Caco-2 (cell line): ENCODE results near the gene GRK5. TPM values are rescaled to one million over a fixed set of nuclear protein-coding genes. Genes with fewer than 3 reads are reported as not detected.
A peak's percentile ranks its signal among the peaks of the same experiment; 100 is the strongest.

Source experiments
- BruUV-seq: library from RNA; stranded (reverse); fragments of 400-500 nt; replicated peaks from 2 replicates; lab custom pipeline; 2021; lab: Mats Ljungman, UMichigan
- CTCF ChIA-PET: fragments of 300-600 bp; sonication (Branson Sonifier 250); formaldehyde crosslinking; loops from one replicate; lab custom pipeline; 2022; ENCODE audit warnings: antibody characterized with exemption; lab: Charles Lee
- POLR2A ChIA-PET: fragments of 300-600 bp; sonication (Branson Sonifier 250); formaldehyde crosslinking; loops from one replicate; lab custom pipeline; 2022; ENCODE audit warnings: antibody characterized with exemption; lab: Charles Lee
- DNase-seq, 2 experiments: peaks; one replicate each; pipeline versions ENCODE4 v3.0.0 to v3.0.0-alpha.2; 2020 to 2022
- H3K27me3 ChIP-seq: replicated peaks from 2 replicates; pipeline ENCODE4 v1.6.0; 2011; ENCODE audit warnings: low read length; ENCODE audit not compliant: control insufficient read depth, insufficient read depth
- H3K36me3 ChIP-seq: 2 replicates; pipeline ENCODE4 v1.5.1; 2011; ENCODE audit warnings: low read length; ENCODE audit not compliant: control insufficient read depth, insufficient read depth
- H3K4me1 ChIP-seq: fragments of 250-450 bp; sonication (Bioruptor Pico); 2 replicates; pipeline ENCODE4 v1.5.1; 2020; ENCODE audit warnings: mild to moderate bottlenecking
- H3K4me3 ChIP-seq: 2 replicates; pipeline ENCODE4 v1.5.1; 2011; ENCODE audit warnings: low read depth, mild to moderate bottlenecking, control low read depth, low read length
- H3K9me3 ChIP-seq: fragments of 250-450 bp; sonication (Bioruptor Pico); 2 replicates; pipeline ENCODE4 v1.5.1; 2020; ENCODE audit warnings: mild to moderate bottlenecking, moderate library complexity
- H3K27ac Mint-ChIP-seq: one replicate; pipeline ENCODE4 v1.8.0; 2022; ENCODE audit warnings: mixed read lengths; ENCODE audit not compliant: unreplicated experiment
- H3K27me3 Mint-ChIP-seq: one replicate; pipeline ENCODE4 v1.8.0; 2022; ENCODE audit warnings: mixed read lengths; ENCODE audit not compliant: insufficient read depth, unreplicated experiment
- H3K36me3 Mint-ChIP-seq: one replicate; pipeline ENCODE4 v1.8.0; 2022; ENCODE audit warnings: mild to moderate bottlenecking, mixed read lengths; ENCODE audit not compliant: insufficient read depth, unreplicated experiment
- H3K4me1 Mint-ChIP-seq: one replicate; pipeline ENCODE4 v1.8.0; 2022; ENCODE audit warnings: low read depth, mixed read lengths; ENCODE audit not compliant: unreplicated experiment
- H3K4me3 Mint-ChIP-seq: one replicate; pipeline ENCODE4 v1.8.0; 2022; ENCODE audit warnings: mild to moderate bottlenecking, moderate library complexity, mixed read lengths; ENCODE audit not compliant: unreplicated experiment
- H3K9me3 Mint-ChIP-seq: one replicate; pipeline ENCODE4 v1.8.0; 2022; ENCODE audit warnings: mixed read lengths; ENCODE audit not compliant: unreplicated experiment
- intact Hi-C: fragments of 100-400 bp; cut with micrococcal nuclease; formaldehyde crosslinking; loops from one replicate; pipeline ENCODE4 v1.10.0; 2022; ENCODE audit not compliant: unreplicated experiment
- total RNA-seq: library from RNA; stranded (reverse); gene quantifications from 2 replicates; pipeline ENCODE4 v1.2.3, GENCODE V29; 2022
- TF ChIP-seq, protein P1 (sequence below), 2 experiments: fragments of 200-600 bp in 1 of 2; IDR thresholded peaks; 1 replicate in 1 of 2; 2 replicates in 1 of 2; pipeline versions ENCODE4 v1.5.1 to v1.8.0; 2011 to 2022; ENCODE audit warnings: antibody characterized with exemption in 1 of 2, control low read depth in 1 of 2, inconsistent platforms in 1 of 2, low read depth in 1 of 2, low read length in 1 of 2, mild to moderate bottlenecking in 1 of 2, moderate library complexity in 1 of 2; ENCODE audit not compliant: insufficient read depth in 1 of 2, severe bottlenecking in 1 of 2, unreplicated experiment in 1 of 2

The GRK5 gene
- total RNA-seq, 1 experiment from 2014 or later, result 7.7 TPM

DNA sequence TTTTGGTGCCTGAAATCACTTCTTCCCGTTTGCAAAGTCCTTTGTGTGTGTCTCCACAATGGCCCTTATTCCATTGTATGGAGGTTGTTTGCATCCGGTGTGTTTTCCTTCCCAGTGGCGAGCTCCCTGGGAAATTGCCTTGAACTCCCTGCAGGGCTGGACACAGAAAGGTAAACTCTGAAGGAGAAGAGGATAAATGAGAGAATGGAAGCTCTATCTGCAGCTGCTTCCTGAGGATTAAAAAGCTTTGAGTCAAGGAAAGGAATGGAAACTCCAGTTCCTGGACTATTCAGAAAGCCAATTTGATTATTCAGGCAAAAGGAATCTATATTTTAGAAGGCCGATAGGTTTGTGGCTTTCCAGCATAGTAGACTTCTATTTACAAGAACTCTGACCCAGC lies 4.4 kb upstream of the GRK5 start:
- no peak for DNase-seq
- no peak overlapping the region for H3K4me3 ChIP-seq
- H3K4me1 ChIP-seq, result peaks cover 7% of the 10 kb centered on the region
- Mint-ChIP-seq H3K27ac (no peak overlapping the region), H3K9me3 (no peaks in the 10 kb centered on the region), H3K4me1 (peaks cover 2% of the 10 kb centered on the region), H3K4me3 (no peak overlapping the region), H3K36me3 (peaks cover 5% of the 10 kb centered on the region), H3K27me3 (no peaks in the 10 kb centered on the region)
- no peaks in the 10 kb centered on the region for H3K27me3 ChIP-seq
- BruUV-seq, result no TSS peak
- H3K9me3 ChIP-seq, result no peaks in the 10 kb centered on the region
- TF ChIP-seq, protein P1, sequence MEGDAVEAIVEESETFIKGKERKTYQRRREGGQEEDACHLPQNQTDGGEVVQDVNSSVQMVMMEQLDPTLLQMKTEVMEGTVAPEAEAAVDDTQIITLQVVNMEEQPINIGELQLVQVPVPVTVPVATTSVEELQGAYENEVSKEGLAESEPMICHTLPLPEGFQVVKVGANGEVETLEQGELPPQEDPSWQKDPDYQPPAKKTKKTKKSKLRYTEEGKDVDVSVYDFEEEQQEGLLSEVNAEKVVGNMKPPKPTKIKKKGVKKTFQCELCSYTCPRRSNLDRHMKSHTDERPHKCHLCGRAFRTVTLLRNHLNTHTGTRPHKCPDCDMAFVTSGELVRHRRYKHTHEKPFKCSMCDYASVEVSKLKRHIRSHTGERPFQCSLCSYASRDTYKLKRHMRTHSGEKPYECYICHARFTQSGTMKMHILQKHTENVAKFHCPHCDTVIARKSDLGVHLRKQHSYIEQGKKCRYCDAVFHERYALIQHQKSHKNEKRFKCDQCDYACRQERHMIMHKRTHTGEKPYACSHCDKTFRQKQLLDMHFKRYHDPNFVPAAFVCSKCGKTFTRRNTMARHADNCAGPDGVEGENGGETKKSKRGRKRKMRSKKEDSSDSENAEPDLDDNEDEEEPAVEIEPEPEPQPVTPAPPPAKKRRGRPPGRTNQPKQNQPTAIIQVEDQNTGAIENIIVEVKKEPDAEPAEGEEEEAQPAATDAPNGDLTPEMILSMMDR (IDR thresholded peaks at IDR 0.05; ENCODE audit: insufficient read depth in 1 of 2, low read depth in 1 of 2, low read length in 1 of 2, severe bottlenecking in 1 of 2, unreplicated experiment in 1 of 2), result no peak
- intact Hi-C loops, result no loop called here
- ChIA-PET CTCF (interaction anchor here (1.0 to 1.5 kb wide), 2 partner anchors 50 to 242 kb away, joined by 3 to 7 read pairs; no protein-coding TSS in a partner anchor), POLR2A (no interaction called here)
- H3K36me3 ChIP-seq, result no peaks in the 10 kb centered on the region; the same call in 1 of the 2 replicates

DNA sequence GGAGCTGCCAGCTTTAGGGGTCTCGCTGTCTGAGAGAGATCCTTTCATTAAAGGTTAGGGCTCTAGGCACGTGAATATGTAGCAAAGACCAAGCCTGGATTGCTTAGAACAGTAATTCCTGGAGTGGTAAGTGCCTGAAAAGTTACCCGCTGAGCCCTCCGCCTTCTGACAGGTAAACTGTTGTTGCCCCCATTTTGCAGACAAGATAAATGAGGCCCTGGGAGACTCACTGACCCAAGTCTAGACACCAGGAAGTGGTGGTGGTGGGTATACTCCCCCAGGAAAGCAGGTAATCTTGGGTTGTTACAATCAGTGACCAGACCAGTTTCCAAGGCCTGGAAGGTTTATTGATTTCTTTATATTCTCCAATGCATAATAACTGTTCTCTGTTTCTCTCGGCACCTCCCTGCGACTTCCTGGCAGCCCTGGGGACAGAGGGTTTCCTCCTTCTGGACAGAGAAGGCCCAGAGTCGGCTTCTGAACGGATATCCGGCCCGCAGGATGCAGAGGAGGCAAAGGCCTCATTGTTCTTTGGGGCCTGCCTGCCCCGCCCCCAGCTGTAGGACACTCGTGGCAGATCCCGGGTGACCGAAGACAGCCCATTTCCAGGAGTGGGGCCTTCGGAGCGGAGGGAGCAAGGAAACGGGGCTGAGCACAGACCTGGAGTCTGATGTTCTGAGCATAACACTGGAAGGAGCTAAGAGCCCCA lies 1.3 kb upstream of the GRK5 start:
- CTCF ChIA-PET, result interaction anchor here (0.6 to 2.5 kb wide), 14 partner anchors 8 to 342 kb away, joined by 4 to 29 read pairs (median 6); no protein-coding TSS in a partner anchor
- POLR2A ChIA-PET, result interaction anchor here (0.6 to 1.8 kb wide), 7 partner anchors 16 to 96 kb away, joined by 3 to 11 read pairs (median 5); partner anchors contain the start of gene PRDX3
- H3K27me3 ChIP-seq, result no peaks in the 10 kb centered on the region
- Mint-ChIP-seq H3K9me3 (no peaks in the 10 kb centered on the region), H3K4me3 (peak overlapping the region; percentile 75), H3K4me1 (peaks cover 17% of the 10 kb centered on the region), H3K27ac (peak overlapping the region; percentile 84), H3K36me3 (peaks cover 5% of the 10 kb centered on the region), H3K27me3 (no peaks in the 10 kb centered on the region)
- H3K4me3 ChIP-seq, result peak overlapping the region; percentile 75
- peaks cover 16% of the 10 kb centered on the region for H3K4me1 ChIP-seq
- H3K9me3 ChIP-seq, result no peaks in the 10 kb centered on the region
- no peaks in the 10 kb centered on the region; the same call in 1 of the 2 replicates for H3K36me3 ChIP-seq
- TF ChIP-seq, protein P1 (IDR thresholded peaks at IDR 0.05; ENCODE audit: insufficient read depth in 1 of 2, low read depth in 1 of 2, low read length in 1 of 2, severe bottlenecking in 1 of 2, unreplicated experiment in 1 of 2), result no peak
- intact Hi-C loops, result loop anchor here (1.0 to 5.0 kb wide), 5 partner anchors 37 to 211 kb away; no protein-coding TSS in a partner anchor
- BruUV-seq, result TSS peak; percentile 77
- DNase-seq, result peak in 1 of 2 experiments; percentile 46

DNA sequence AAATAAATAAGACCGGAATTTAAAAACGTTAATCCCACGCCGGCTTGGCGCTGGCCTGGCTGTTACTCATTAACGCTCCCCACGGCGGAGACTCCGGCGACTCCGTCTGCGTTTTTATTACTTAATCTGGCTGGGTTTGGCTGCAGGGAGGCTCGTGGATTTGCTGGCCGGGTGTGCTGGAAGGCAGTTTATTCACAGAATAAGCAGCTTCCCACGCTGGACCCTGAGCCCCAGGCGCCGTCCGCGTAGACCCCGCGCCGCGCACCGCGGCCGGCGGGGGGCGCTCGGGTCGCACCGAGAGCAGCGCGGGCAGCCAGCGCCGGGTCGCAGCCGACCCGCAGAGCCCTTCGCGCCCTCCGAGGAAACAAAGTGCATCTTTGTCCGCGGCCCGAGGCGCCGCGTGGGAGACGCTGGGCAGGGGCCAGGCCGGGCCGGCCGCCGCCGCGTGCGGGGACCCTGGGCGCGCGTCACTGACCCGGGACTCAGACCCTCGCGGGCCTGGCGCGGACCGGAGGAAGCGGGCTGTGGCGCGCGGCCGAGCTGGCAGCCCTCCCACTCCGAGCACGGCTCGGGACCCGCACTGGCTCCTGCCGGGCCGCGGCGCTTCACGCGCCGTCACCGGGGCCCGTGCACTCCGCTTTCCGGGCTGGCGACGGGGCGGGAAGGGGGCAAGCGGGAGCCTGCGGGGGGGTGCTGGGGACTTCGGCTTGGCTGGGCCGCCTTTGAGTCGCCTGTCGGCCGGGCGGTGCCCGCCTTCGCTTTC lies 587 bp upstream of the GRK5 start:
- no peaks in the 10 kb centered on the region for H3K9me3 ChIP-seq
- peak overlapping the region; percentile 81 for H3K4me3 Mint-ChIP-seq
- peaks cover 16% of the 10 kb centered on the region for H3K4me1 ChIP-seq
- no peaks in the 10 kb centered on the region for H3K27me3 Mint-ChIP-seq
- H3K4me1 Mint-ChIP-seq, result peaks cover 17% of the 10 kb centered on the region
- DNase-seq, result peak; percentile 64 to 87
- ChIA-PET CTCF (interaction anchor here (0.6 to 2.5 kb wide), 23 partner anchors 9 to 519 kb away, joined by 3 to 29 read pairs (median 5); partner anchors contain the start of gene INPP5F), POLR2A (interaction anchor here (0.6 to 1.8 kb wide), 10 partner anchors 15 to 520 kb away, joined by 3 to 11 read pairs (median 5); partner anchors contain the start of gene PRDX3)
- TF ChIP-seq, protein P1 (IDR thresholded peaks at IDR 0.05; ENCODE audit: insufficient read depth in 1 of 2, low read depth in 1 of 2, low read length in 1 of 2, severe bottlenecking in 1 of 2, unreplicated experiment in 1 of 2), result peak; percentile 24 to 75
- no TSS peak for BruUV-seq
- peaks cover 5% of the 10 kb centered on the region for H3K36me3 Mint-ChIP-seq
- peak overlapping the region; percentile 75 for H3K4me3 ChIP-seq
- peak overlapping the region; percentile 84 for H3K27ac Mint-ChIP-seq
- H3K9me3 Mint-ChIP-seq, result no peaks in the 10 kb centered on the region
- no peaks in the 10 kb centered on the region for H3K27me3 ChIP-seq
- intact Hi-C loops, result loop anchor here (1.0 to 5.0 kb wide), 6 partner anchors 36 to 211 kb away; no protein-coding TSS in a partner anchor
- H3K36me3 ChIP-seq, result no peaks in the 10 kb centered on the region
